ENCODE data around the gene FAM47E. TPM values are rescaled to one million over a fixed set of nuclear protein-coding genes. Genes with fewer than 3 reads are reported as not detected.
A peak's percentile ranks its signal among the peaks of the same experiment; 100 is the strongest.

The FAM47E gene
- total and polyA plus RNA-seq, 2 of the 13 experiments (the other 11 are each of a cell fraction or from before 2014, with no cell fraction given): 0.33 to 0.66 TPM

GRCh38 chr4:76208005-76208765 is 43.3 kb upstream of the FAM47E start (continued):
- TF ChIP-seq ZNF407 (CRISPR knock-in tag; IDR thresholded peaks at IDR 0.05; ENCODE audit: not compliant biosample characterization) (no peak), FOSL2 (CRISPR knock-in tag; IDR thresholded peaks at IDR 0.05) (peak; percentile 75), PHF21A (CRISPR knock-in tag; IDR thresholded peaks at IDR 0.05) (peak; percentile 57; the same call in 1 of the 2 replicates), DMAP1 (CRISPR knock-in tag; IDR thresholded peaks at IDR 0.05) (no peak), ZFP36 (IDR thresholded peaks at IDR 0.05; ENCODE audit: borderline replicate concordance, low read depth, low read length, partially characterized antibody) (no peak), ZNF609 (CRISPR knock-in tag; IDR thresholded peaks at IDR 0.05; ENCODE audit: borderline replicate concordance) (peak; percentile 75; the same call in 1 of the 2 replicates), FOXK2 (IDR thresholded peaks at IDR 0.05) (peak; percentile 74; the same call in 1 of the 2 replicates), HOXA3 (CRISPR knock-in tag; IDR thresholded peaks at IDR 0.05) (peak; percentile 49; the same call in 1 of the 2 replicates), THAP11 (CRISPR knock-in tag; IDR thresholded peaks at IDR 0.05) (peak; percentile 70), RAD51 (IDR thresholded peaks at IDR 0.05; ENCODE audit: borderline replicate concordance) (no peak), KDM1A (CRISPR knock-in tag; IDR thresholded peaks at IDR 0.05) (no peak), FOXA3 (CRISPR knock-in tag; IDR thresholded peaks at IDR 0.05) (peak; percentile 97), ZNF138 (CRISPR knock-in tag; IDR thresholded peaks at IDR 0.05; ENCODE audit: low read depth) (no peak), ZIK1 (CRISPR knock-in tag; IDR thresholded peaks at IDR 0.05; ENCODE audit: borderline replicate concordance, low read depth) (no peak), ZBTB37 (CRISPR knock-in tag; IDR thresholded peaks at IDR 0.05) (no peak), PCBP2 (optimal IDR thresholded peaks at IDR 0.05; ENCODE audit: low read depth, low read length, poor library complexity, severe bottlenecking) (no peak)
